Activated naive CD8-positive, alpha-beta T cell treated with anti-CD3 and anti-CD28 coated beads, Interleukin-2, amount 10 ng/mL, durations not matched to agents 7 days and 5 days (primary cell): ENCODE measurements around the gene LAGE3. TPM values are rescaled to one million over a fixed set of nuclear protein-coding genes. Genes with fewer than 3 reads are reported as not detected.

ENCODE experiments used
- ATAC-seq: fragments of 150-1000 bp; cut with Tn5 transposase; one replicate; pipeline ENCODE4 v1.10.0; 2021; ENCODE audit warnings: low read depth, moderate library complexity
- POLR2A ChIA-PET: fragments of 350-600 bp; sonication (Branson Sonifier 250); formaldehyde crosslinking; loops from one replicate; lab custom pipeline; 2021; ENCODE audit warnings: antibody characterized with exemption; lab: Charles Lee
- DNase-seq: peaks from one replicate; pipeline ENCODE4 v3.0.0; 2021
- H3K27ac Mint-ChIP-seq: one replicate; pipeline ENCODE4 v1.8.0; 2022; ENCODE audit warnings: mild to moderate bottlenecking, mixed read lengths
- H3K27me3 Mint-ChIP-seq: one replicate; pipeline ENCODE4 v1.8.0; 2022; ENCODE audit warnings: mild to moderate bottlenecking, moderate library complexity, mixed read lengths
- H3K36me3 Mint-ChIP-seq: one replicate; pipeline ENCODE4 v1.8.0; 2021; ENCODE audit warnings: mild to moderate bottlenecking, mixed read lengths
- H3K4me1 Mint-ChIP-seq: one replicate; pipeline ENCODE4 v1.8.0; 2021; ENCODE audit warnings: mixed read lengths
- H3K4me3 Mint-ChIP-seq: one replicate; pipeline ENCODE4 v1.8.0; 2022; ENCODE audit warnings: mild to moderate bottlenecking, moderate library complexity, mixed read lengths
- H3K9me3 Mint-ChIP-seq: one replicate; pipeline ENCODE4 v1.8.0; 2021; ENCODE audit warnings: mixed read lengths
- microRNA-seq: library from miRNA; unstranded; fragments of <30 nt; microRNA quantifications from one replicate; pipeline ENCODE4 v1.2.0, GENCODE V29; 2022
- total RNA-seq, 2 experiments: library from RNA; stranded (reverse); gene quantifications; one replicate each; pipeline ENCODE4 v1.2.3, GENCODE V29; 2021

Gene LAGE3
- total RNA-seq, 2 experiments from 2014 or later, result 32.2 to 34.8 TPM

DNA sequence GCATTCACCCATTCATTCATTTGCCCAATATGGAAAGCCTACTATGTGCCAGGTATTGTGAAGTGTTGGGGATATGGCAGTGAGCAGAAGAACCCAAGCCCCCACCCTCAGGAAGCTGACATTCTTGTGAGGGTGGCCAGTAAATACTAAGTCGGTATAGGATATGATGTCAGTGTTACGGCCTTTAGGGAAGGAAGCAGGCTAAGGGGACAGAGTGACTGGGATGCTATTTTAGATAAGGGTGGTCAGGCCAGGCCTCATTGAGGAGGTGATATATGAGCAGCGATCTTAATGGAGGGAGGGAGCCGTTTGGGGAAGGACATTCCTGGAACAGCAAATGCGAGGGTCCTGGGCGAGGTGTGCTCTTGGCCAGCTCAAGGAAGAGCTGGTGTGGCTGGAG is 48.6 kb downstream of the LAGE3 start:
- peaks cover 23% of the 10 kb centered on the region for H3K4me1 Mint-ChIP-seq
- H3K27ac Mint-ChIP-seq, result peak overlapping the region; percentile 70
- peak overlapping the region; percentile 50 for H3K4me3 Mint-ChIP-seq
- POLR2A ChIA-PET, result no interaction called here
- no peaks in the 10 kb centered on the region for H3K9me3 Mint-ChIP-seq
- H3K27me3 Mint-ChIP-seq, result no peaks in the 10 kb centered on the region
- no peak for DNase-seq
- no peak for ATAC-seq
- peaks cover 6% of the 10 kb centered on the region for H3K36me3 Mint-ChIP-seq

DNA sequence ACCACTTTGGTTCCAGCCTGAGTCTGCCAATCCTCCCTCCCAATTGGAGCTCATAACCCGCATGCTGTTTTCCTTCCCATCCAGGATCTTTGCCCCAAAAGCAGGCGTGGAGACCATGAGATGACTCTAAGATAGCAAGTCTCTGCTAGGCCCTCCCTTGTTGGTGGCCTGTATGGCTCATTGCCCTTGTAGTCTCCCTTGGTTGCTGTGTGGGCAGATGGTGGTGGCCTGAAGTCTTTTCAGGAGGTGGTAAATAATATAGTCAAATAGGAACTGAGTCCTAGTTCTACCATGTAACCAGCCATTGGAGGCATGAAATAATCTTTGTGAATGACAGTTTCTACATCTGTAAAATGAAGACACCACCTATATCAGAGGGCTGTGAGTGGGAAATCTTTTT is 49.4 kb downstream of the LAGE3 start:
- Mint-ChIP-seq H3K27me3 (no peaks in the 10 kb centered on the region), H3K27ac (peak overlapping the region; percentile 12), H3K4me1 (peaks cover 23% of the 10 kb centered on the region), H3K9me3 (no peaks in the 10 kb centered on the region), H3K4me3 (peak overlapping the region; percentile 80), H3K36me3 (peaks cover 6% of the 10 kb centered on the region)
- ATAC-seq, result no peak
- DNase-seq, result no peak
- POLR2A ChIA-PET, result interaction anchor here (1.1 to 2.5 kb wide), 4 partner anchors 13 to 61 kb away, joined by 3 to 16 read pairs (median 8); partner anchors contain the start of genes RPL10 and SLC10A3

DNA sequence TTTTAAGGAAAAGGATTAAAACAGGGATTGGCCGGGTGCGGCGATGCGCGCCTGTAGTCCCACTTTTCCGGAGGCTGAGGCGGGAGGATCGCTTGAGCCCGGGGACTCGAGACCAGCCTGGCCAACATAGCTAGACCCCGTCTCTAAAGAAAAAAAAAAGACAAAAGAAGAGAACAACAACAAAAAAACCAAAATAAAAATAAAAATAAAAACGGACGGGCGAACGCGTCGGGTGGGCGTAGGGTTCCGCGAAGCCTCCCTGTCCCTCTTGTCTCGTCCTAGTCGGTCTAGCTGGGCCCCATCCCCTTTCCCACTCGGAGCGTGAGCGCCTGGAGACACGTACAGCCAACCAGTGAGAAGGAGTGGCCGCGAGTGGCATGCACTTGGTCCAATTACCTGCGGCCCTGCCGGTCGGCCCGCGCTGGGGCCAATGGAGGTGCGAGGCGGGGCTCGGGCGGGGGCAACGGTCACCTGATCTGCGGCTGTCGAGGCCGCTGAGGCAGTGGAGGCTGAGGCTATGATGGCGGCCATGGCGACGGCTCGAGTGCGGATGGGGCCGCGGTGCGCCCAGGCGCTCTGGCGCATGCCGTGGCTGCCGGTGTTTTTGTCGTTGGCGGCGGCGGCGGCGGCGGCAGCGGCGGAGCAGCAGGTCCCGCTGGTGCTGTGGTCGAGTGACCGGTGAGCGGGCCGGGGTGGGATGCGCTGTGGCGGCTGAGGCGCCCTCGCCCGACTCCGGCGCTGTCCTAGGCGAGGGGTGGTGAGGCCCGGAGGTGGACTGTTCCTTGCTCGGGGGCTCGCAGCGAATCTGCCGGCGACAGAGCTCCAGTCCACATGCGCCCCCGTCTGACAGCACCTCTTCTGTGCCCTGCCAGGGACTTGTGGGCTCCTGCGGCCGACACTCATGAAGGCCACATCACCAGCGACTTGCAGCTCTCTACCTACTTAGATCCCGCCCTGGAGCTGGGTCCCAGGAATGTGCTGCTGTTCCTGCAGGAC is 50.6 kb downstream of the LAGE3 start, which contains the start of gene ATP6AP1:
Gene ATP6AP1, plus strand, starts transcription at position 502 of the 996 bp plus-strand sequence. Its CDS starts 16 bp downstream, at position 518.
- Mint-ChIP-seq H3K9me3 (no peaks in the 10 kb centered on the region), H3K4me3 (peak within 1 kb of the TSS; percentile 80), H3K36me3 (peaks cover 6% of the 10 kb centered on the region), H3K27ac (peak within 1 kb of the TSS; percentile 77), H3K27me3 (no peaks in the 10 kb centered on the region), H3K4me1 (peaks cover 28% of the 10 kb centered on the region)
- ATAC-seq, result peak; percentile 99
- DNase-seq, result peak; percentile 86
- POLR2A ChIA-PET, result interaction anchor here (0.8 to 2.5 kb wide), 7 partner anchors 12 to 62 kb away, joined by 3 to 16 read pairs (median 4); partner anchors contain the start of genes RPL10, SLC10A3 and UBL4A

Small RNA genes lying within 50 kb of the gene (microRNA-seq; reads per million reads assigned to microRNA genes)
- gene MIR6858, result not detected

Other genes starting within 250 kb of the LAGE3 start
- not detected for gene OPN1MW3, start 221.7 kb downstream of the LAGE3 start, total RNA-seq
- not detected for gene TEX28, start 184.2 kb downstream of the LAGE3 start, total RNA-seq
- 1 to 10 TPM in 1 of 2 experiments, under 1 TPM in 1; 0.31 to 1.2 TPM for gene TKTL1, start 183.5 kb downstream of the LAGE3 start, total RNA-seq
- 100 to 1,000 TPM; 985 to 994 TPM for gene FLNA, start 104.6 kb downstream of the LAGE3 start, total RNA-seq
- 10 to 100 TPM; 66.1 to 68.1 TPM for gene EMD, start 100.0 kb downstream of the LAGE3 start, total RNA-seq
- 1,000 to 10,000 TPM; 2,867 to 2,975 TPM for gene RPL10, start 80.9 kb downstream of the LAGE3 start, total RNA-seq
- 10 to 100 TPM; 20.5 to 26.2 TPM for gene DNASE1L1, start 70.0 kb downstream of the LAGE3 start, total RNA-seq
- 10 to 100 TPM; 94.7 to 95.3 TPM for gene TAFAZZIN, start 67.7 kb downstream of the LAGE3 start, total RNA-seq
- gene ATP6AP1, start 50.6 kb downstream of the LAGE3 start, total RNA-seq, result 10 to 100 TPM; 46.9 to 51.1 TPM
- 100 to 1,000 TPM; 138 to 147 TPM for gene GDI1, start 42.1 kb downstream of the LAGE3 start, total RNA-seq
- 10 to 100 TPM; 59.2 to 70.3 TPM for gene FAM50A, start 35.1 kb downstream of the LAGE3 start, total RNA-seq
- 10 to 100 TPM; 62.5 to 64.1 TPM for gene PLXNA3, start 21.0 kb downstream of the LAGE3 start, total RNA-seq
- 10 to 100 TPM; 43.8 to 45.3 TPM for gene UBL4A, start 7.3 kb upstream of the LAGE3 start, total RNA-seq
- gene SLC10A3, start 11.3 kb upstream of the LAGE3 start, total RNA-seq, result 10 to 100 TPM; 25.3 to 27.3 TPM
- gene FAM3A, start 37.0 kb upstream of the LAGE3 start, total RNA-seq, result 10 to 100 TPM; 42.3 to 45.4 TPM
- gene G6PD, start 67.6 kb upstream of the LAGE3 start, total RNA-seq, result 100 to 1,000 TPM in 1 of 2 experiments, 10 to 100 TPM in 1; 89.2 to 102 TPM
- gene IKBKG, start 68.3 kb upstream of the LAGE3 start, total RNA-seq, result 10 to 100 TPM; 56.1 to 61.7 TPM
- gene CTAG1A, start 105.9 kb upstream of the LAGE3 start, total RNA-seq, result not detected
- gene CTAG1B, start 140.0 kb upstream of the LAGE3 start, total RNA-seq, result not detected
- 10 to 100 TPM; 17.1 to 21.0 TPM for gene CTAG2, start 174.3 kb upstream of the LAGE3 start, total RNA-seq